H1 (cell line): Measurements from ENCODE around the gene FARS2. TPM values are rescaled to one million over a fixed set of nuclear protein-coding genes. Genes with fewer than 3 reads are reported as not detected.

Experiments
- CTCF ChIA-PET: fragments of 300-600 bp; sonication (Branson Sonifier 250); formaldehyde crosslinking; loops from one replicate; lab custom pipeline; 2021; ENCODE audit not compliant: partially characterized antibody; lab: Charles Lee
- POLR2A ChIA-PET: fragments of 300-600 bp; sonication (Branson Sonifier 250); formaldehyde crosslinking; loops from one replicate; lab custom pipeline; 2021; ENCODE audit warnings: inconsistent platforms; ENCODE audit not compliant: partially characterized antibody; lab: Charles Lee
- DNase-seq, 2 experiments: peaks; one replicate each; pipeline versions ENCODE4 v3.0.0 to v3.0.0-alpha.2; 2010 to 2022; ENCODE audit warnings: low spot score in 2 of 2, low read depth in 1 of 2, mixed read lengths in 1 of 2
- FAIRE-seq: peaks from 2 replicates; lab custom pipeline; 2011; peaks lifted over from hg19 to GRCh38; lab: Jason Lieb, UNC
- H2AFZ ChIP-seq: 2 replicates; pipeline ENCODE4 v1.8.1; 2012; ENCODE audit warnings: low read length, inconsistent platforms
- H2AK5ac ChIP-seq: 2 replicates; pipeline ENCODE4 v1.6.1; 2013; ENCODE audit warnings: low read depth, low read length
- H2BK120ac ChIP-seq: replicated peaks from 2 replicates; pipeline ENCODE3; 2013; ENCODE audit warnings: low read depth, low read length, inconsistent platforms
- H2BK12ac ChIP-seq: 2 replicates; pipeline ENCODE4 v1.6.1; 2013; ENCODE audit warnings: low read depth, low read length
- H2BK15ac ChIP-seq: 2 replicates; pipeline ENCODE4 v1.6.1; 2013; ENCODE audit warnings: low read length
- H2BK20ac ChIP-seq: 2 replicates; pipeline ENCODE4 v1.6.1; 2013; ENCODE audit warnings: low read length
- H2BK5ac ChIP-seq: 2 replicates; pipeline ENCODE4 v1.6.1; 2013; ENCODE audit warnings: low read depth, low read length
- H3K14ac ChIP-seq: 2 replicates; pipeline ENCODE4 v1.6.1; 2013; ENCODE audit warnings: inconsistent platforms; ENCODE audit not compliant: insufficient read length
- H3K18ac ChIP-seq: 2 replicates; pipeline ENCODE4 v1.6.1; 2013; ENCODE audit warnings: low read length; ENCODE audit errors: extremely low read depth
- H3K23ac ChIP-seq: 2 replicates; pipeline ENCODE4 v1.6.1; 2013; ENCODE audit warnings: inconsistent platforms; ENCODE audit not compliant: insufficient read length
- H3K23me2 ChIP-seq: 2 replicates; pipeline ENCODE4 v1.6.1; 2013; ENCODE audit warnings: low read depth, low read length
- H3K27ac ChIP-seq: 2 replicates; pipeline ENCODE4 v1.6.1; 2011; ENCODE audit warnings: low read depth, low read length, inconsistent platforms
- H3K27me3 ChIP-seq, 4 experiments: replicated peaks in 1 of 4; 1 replicate in 1 of 4; 2 replicates in 3 of 4; pipeline versions ENCODE4 v1.6.1 to v1.8.1; 2011 to 2013; ENCODE audit warnings: low read length in 3 of 4, mild to moderate bottlenecking in 3 of 4, inconsistent platforms in 2 of 4, mixed read lengths in 2 of 4, moderate library complexity in 1 of 4; ENCODE audit not compliant: control insufficient read depth in 3 of 4, insufficient read depth in 3 of 4; ENCODE audit errors: extremely low read depth in 1 of 4
- H3K36me3 ChIP-seq, 4 experiments: 2 replicates each; pipeline versions ENCODE4 v1.6.1 to v1.8.1; 2011 to 2013; ENCODE audit warnings: mild to moderate bottlenecking in 4 of 4, low read length in 3 of 4, moderate library complexity in 2 of 4, control low read depth in 1 of 4, inconsistent platforms in 1 of 4; ENCODE audit not compliant: insufficient read depth in 4 of 4, control insufficient read depth in 2 of 4
- H3K4ac ChIP-seq: replicated peaks from 2 replicates; pipeline ENCODE3; 2013; ENCODE audit warnings: low read length, low read depth, mixed read lengths, inconsistent platforms; ENCODE audit not compliant: insufficient read length
- H3K4me1 ChIP-seq, 4 experiments: replicated peaks in 1 of 4; 1 replicate in 1 of 4; 2 replicates in 3 of 4; pipeline versions ENCODE4 v1.6.1 to v1.8.1; 2011 to 2013; ENCODE audit warnings: low read length in 3 of 4, inconsistent platforms in 2 of 4, mixed read lengths in 1 of 4; ENCODE audit not compliant: insufficient read depth in 4 of 4, control insufficient read depth in 3 of 4
- H3K4me2 ChIP-seq, 2 experiments: 2 replicates each; pipeline versions ENCODE4 v1.6.1 to v1.8.1; 2011 to 2013; ENCODE audit warnings: low read depth in 2 of 2, low read length in 2 of 2, control low read depth in 1 of 2, inconsistent platforms in 1 of 2, mild to moderate bottlenecking in 1 of 2; ENCODE audit not compliant: insufficient read depth in 1 of 2
- H3K4me3 ChIP-seq, 4 experiments: fragments of 200-600, 300-600 bp in 1 of 4; sonication (generic), shearing (Covaris generic), sonication (Bioruptor Twin) in 1 of 4; 2 replicates each; pipeline versions ENCODE4 v1.5.1 to v1.8.1; 2011 to 2016; ENCODE audit warnings: low read length in 4 of 4, low read depth in 3 of 4, control low read depth in 2 of 4, inconsistent platforms in 2 of 4, mild to moderate bottlenecking in 2 of 4, mixed read lengths in 1 of 4, moderate library complexity in 1 of 4; ENCODE audit not compliant: insufficient read depth in 2 of 4; ENCODE audit errors: extremely low read depth in 1 of 4
- H3K56ac ChIP-seq: replicated peaks from 2 replicates; pipeline ENCODE3; 2013; ENCODE audit warnings: low read depth, mild to moderate bottlenecking, mixed read lengths, low read length, inconsistent platforms; ENCODE audit not compliant: insufficient read length
- H3K79me1 ChIP-seq: 2 replicates; pipeline ENCODE4 v1.6.1; 2013; ENCODE audit warnings: low read depth, low read length, control low read depth
- H3K79me2 ChIP-seq, 2 experiments: 2 replicates each; pipeline versions ENCODE4 v1.6.1 to v1.8.1; 2012 to 2013; ENCODE audit warnings: low read length in 2 of 2, mild to moderate bottlenecking in 2 of 2, inconsistent platforms in 1 of 2; ENCODE audit not compliant: insufficient read depth in 2 of 2, control insufficient read depth in 1 of 2
- H3K9ac ChIP-seq, 4 experiments: replicated peaks in 1 of 4; 1 replicate in 1 of 4; 2 replicates in 3 of 4; pipeline versions ENCODE4 v1.6.1 to v1.8.1; 2011 to 2013; ENCODE audit warnings: low read depth in 3 of 4, low read length in 3 of 4, control low read depth in 2 of 4, mild to moderate bottlenecking in 2 of 4, moderate library complexity in 2 of 4, inconsistent platforms in 1 of 4; ENCODE audit errors: extremely low read depth in 1 of 4
- H3K9me3 ChIP-seq, 2 experiments: 2 replicates each; pipeline versions ENCODE4 v1.6.1 to v1.8.1; 2012 to 2013; ENCODE audit warnings: mild to moderate bottlenecking in 2 of 2, moderate library complexity in 2 of 2, control low read depth in 1 of 2, inconsistent platforms in 1 of 2, low read depth in 1 of 2, low read length in 1 of 2, mixed read lengths in 1 of 2; ENCODE audit not compliant: insufficient read depth in 2 of 2
- H4K20me1 ChIP-seq, 2 experiments: replicated peaks in 1 of 2; 2 replicates each; pipeline versions ENCODE3 to v1.8.1; 2011 to 2013; ENCODE audit warnings: inconsistent platforms in 2 of 2, low read length in 2 of 2, mild to moderate bottlenecking in 1 of 2; ENCODE audit not compliant: insufficient read depth in 2 of 2, control insufficient read depth in 1 of 2
- H4K5ac ChIP-seq: 2 replicates; pipeline ENCODE4 v1.6.1; 2013; ENCODE audit warnings: low read length, low read depth, mixed read lengths, inconsistent platforms; ENCODE audit not compliant: insufficient read length
- H4K8ac ChIP-seq: 2 replicates; pipeline ENCODE4 v1.8.0; 2013; ENCODE audit warnings: mild to moderate bottlenecking, moderate library complexity, low read length, inconsistent platforms; ENCODE audit not compliant: insufficient read depth; ENCODE audit errors: extremely low read depth
- H4K91ac ChIP-seq: replicated peaks from 2 replicates; pipeline ENCODE3; 2013; ENCODE audit warnings: low read length, mixed read lengths, inconsistent platforms; ENCODE audit not compliant: insufficient read length
- PHF8 ChIP-seq: fragments of 200-600 bp; sonication (generic); conservative IDR thresholded peaks from 2 replicates; pipeline ENCODE4 v1.7.1; 2012; ENCODE audit warnings: low read depth, mild to moderate bottlenecking, inconsistent platforms, low read length, moderate library complexity
- whole genome bisulfite sequencing, 2 experiments: shearing (Covaris generic) in 1 of 2; methylation state at CpG; one replicate each; pipeline versions ENCODE4 v1.1.6 to v1.1.7; 2013 to 2015; ENCODE audit warnings: low lambda C conversion rate in 2 of 2, mixed read lengths in 2 of 2, inconsistent platforms in 1 of 2, low coverage in 1 of 2, missing lambda C conversion rate in 1 of 2; ENCODE audit not compliant: insufficient replicate concordance in 2 of 2, insufficient coverage in 1 of 2, insufficient read length in 1 of 2; ENCODE audit errors: extremely low coverage in 1 of 2, missing lambda C conversion rate in 1 of 2; 5-methylcytosine and 5-hydroxymethylcytosine counted together
- polyA plus RNA-seq, 7 experiments: library from polyadenylated mRNA; depleted of rRNA in 3 of 7; stranded (reverse) in 5 of 7; unstranded in 2 of 7; fragments of >200 nt in 5 of 7; fragments of 200-250 nt in 2 of 7; gene quantifications; 1 replicate in 5 of 7; 2 replicates in 1 of 7; 4 replicates in 1 of 7; pipeline versions ENCODE4 v1.2.1 to v1.2.3, GENCODE V29; 2011 to 2013; ENCODE audit warnings: missing spikeins in 2 of 7, mixed read lengths in 2 of 7
- total RNA-seq: library from RNA; stranded (reverse); fragmentation: NEBNext Ultra II Directional; extraction: Animal tissue kit (Norgen Biotek cat#: 25700); gene quantifications from 2 replicates; pipeline ENCODE4 v1.2.1, GENCODE V29; 2021

The FARS2 gene
- total and polyA plus RNA-seq, 2 of the 8 experiments (the other 6 are each of a cell fraction or from before 2014, with no cell fraction given): 11.7 to 14.4 TPM

GRCh38 chr6:5462856-5463255 is 201.5 kb downstream of the FARS2 start:
- no peak for DNase-seq
- no peak overlapping the region for H3K18ac ChIP-seq
- WGBS, 2 experiments: 89% methylated on average over 6 of the region's 6 CpGs; no CpG with 5 or more reads in 1 of the 2 experiments
- FAIRE-seq: no peak
- no peak for TF ChIP-seq PHF8
- TF ChIP-seq, all 59 proteins: peak for 0
- H3K79me2 ChIP-seq: no peaks in the 10 kb centered on the region
- ChIA-PET POLR2A (no interaction called here), CTCF (interaction anchor here (0.5 to 1.8 kb wide), 3 partner anchors 20 to 248 kb away, joined by 3 to 4 read pairs (median 4); no protein-coding TSS in a partner anchor)
- no peak overlapping the region for H3K4me3 ChIP-seq
- H3K4me1 ChIP-seq: peaks cover 6 to 15% (median 11%) of the 10 kb centered on the region in 4 experiments; a peak in 5 of 7 replicates
- H3K23ac ChIP-seq: no peak overlapping the region
- no peak overlapping the region for H2BK20ac ChIP-seq
- H2BK5ac ChIP-seq: no peak overlapping the region
- no peak overlapping the region for H4K8ac ChIP-seq
- no peak overlapping the region for H4K5ac ChIP-seq
- H3K36me3 ChIP-seq: no peaks in the 10 kb centered on the region
- H2AFZ ChIP-seq: no peak overlapping the region
- no peak overlapping the region for H2BK12ac ChIP-seq
- H2AK5ac ChIP-seq: no peak overlapping the region
- H2BK120ac ChIP-seq: no peak overlapping the region
- 0 out of 2 replicates have a peak, but pooled peaks cover 1% of the 10 kb centered on the region for H3K79me1 ChIP-seq
- peaks cover 3% of the 10 kb centered on the region; the same call in 1 of the 2 replicates for H3K23me2 ChIP-seq
- no peaks in the 10 kb centered on the region for H3K27me3 ChIP-seq
- H2BK15ac ChIP-seq: no peak overlapping the region
- no peak overlapping the region for H3K27ac ChIP-seq
- no peaks in the 10 kb centered on the region for H3K9me3 ChIP-seq
- H3K14ac ChIP-seq: no peak overlapping the region
- no peak overlapping the region for H4K91ac ChIP-seq
- no peak overlapping the region for H3K56ac ChIP-seq
- no peak overlapping the region for H3K4me2 ChIP-seq
- no peak overlapping the region for H3K4ac ChIP-seq
- no peaks in the 10 kb centered on the region for H4K20me1 ChIP-seq
- H3K9ac ChIP-seq: no peak overlapping the region
